HG03565 (cell line): ENCODE measurements around the gene TRIOBP.

Experiments
- ATAC-seq: cut with Tn5 transposase; IDR thresholded peaks from one replicate; pipeline ENCODE4 v1.9.1; 2021; ENCODE audit warnings: mild to moderate bottlenecking, moderate library complexity; ENCODE audit not compliant: unreplicated experiment

The TRIOBP gene

DNA sequence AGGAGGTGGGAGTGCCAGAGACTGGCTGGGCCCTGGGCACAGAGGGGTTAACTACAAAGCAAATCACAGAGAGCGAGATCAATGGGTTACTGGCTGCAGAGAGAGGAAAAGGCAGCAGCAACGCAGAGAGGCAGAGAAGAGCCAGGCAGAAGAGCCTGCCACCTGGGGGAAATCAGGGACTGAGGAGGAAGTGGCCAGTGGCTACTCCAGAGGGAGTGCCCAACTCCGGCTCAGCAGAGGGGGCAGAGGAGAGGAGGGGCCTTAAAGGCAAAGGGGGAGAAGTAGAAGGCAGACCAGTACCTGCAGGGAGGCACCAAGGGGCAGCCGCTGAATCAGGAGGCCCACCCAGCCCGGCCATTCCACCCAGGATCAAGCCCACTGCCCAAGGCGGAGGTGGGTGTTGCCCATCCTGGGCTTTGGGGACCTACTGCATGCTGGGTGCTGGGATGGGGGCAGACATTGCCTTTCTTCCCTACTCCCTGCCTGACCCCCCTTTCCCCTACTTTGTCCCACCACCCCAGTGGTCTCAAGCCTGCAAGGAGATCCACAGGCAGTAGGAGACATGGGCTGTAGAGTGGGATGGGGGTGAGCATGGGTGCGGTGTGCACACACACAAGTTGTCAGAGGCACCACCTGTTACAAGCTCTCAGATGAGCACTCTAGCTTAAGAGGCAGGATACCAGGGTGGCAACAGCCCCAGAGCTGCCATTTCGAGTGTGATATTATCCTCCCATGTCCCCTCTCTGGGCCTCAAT lies 125.4 kb downstream of the TRIOBP start:
- ATAC-seq = no peak

- no peak for ATAC-seq
Observed at GRCh38 chr22:37823134-37823985, 126.5 kb downstream of the TRIOBP start, which contains the start of gene GALR3. GALR3 (plus strand) TSS chr22:37823382; CDS start chr22:37823407, 25 bp downstream.

DNA sequence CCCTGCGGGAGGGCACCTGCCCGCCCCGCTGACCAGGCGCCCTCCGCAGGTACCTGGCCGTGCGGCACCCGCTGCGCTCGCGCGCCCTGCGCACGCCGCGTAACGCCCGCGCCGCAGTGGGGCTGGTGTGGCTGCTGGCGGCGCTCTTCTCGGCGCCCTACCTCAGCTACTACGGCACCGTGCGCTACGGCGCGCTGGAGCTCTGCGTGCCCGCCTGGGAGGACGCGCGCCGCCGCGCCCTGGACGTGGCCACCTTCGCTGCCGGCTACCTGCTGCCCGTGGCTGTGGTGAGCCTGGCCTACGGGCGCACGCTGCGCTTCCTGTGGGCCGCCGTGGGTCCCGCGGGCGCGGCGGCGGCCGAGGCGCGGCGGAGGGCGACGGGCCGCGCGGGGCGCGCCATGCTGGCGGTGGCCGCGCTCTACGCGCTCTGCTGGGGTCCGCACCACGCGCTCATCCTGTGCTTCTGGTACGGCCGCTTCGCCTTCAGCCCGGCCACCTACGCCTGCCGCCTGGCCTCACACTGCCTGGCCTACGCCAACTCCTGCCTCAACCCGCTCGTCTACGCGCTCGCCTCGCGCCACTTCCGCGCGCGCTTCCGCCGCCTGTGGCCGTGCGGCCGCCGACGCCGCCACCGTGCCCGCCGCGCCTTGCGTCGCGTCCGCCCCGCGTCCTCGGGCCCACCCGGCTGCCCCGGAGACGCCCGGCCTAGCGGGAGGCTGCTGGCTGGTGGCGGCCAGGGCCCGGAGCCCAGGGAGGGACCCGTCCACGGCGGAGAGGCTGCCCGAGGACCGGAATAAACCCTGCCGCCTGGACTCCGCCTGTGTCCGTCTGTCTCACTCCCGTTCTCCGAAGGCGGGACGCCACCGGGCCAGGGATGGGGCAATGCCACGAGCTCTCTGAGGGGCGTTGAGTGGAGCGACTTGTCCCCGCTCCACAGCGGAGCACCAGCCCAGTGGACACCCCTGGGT lies 128.1 kb downstream of the TRIOBP start:
- no peak for ATAC-seq
